NK-92 (cell line): Measurements from ENCODE around the gene GDF7.

Experiments used
- DNase-seq: peaks from one replicate; lab custom pipeline; 2025; ENCODE audit not compliant: unreplicated experiment; lab: John Stamatoyannopoulos, UW

Gene GDF7

DNA sequence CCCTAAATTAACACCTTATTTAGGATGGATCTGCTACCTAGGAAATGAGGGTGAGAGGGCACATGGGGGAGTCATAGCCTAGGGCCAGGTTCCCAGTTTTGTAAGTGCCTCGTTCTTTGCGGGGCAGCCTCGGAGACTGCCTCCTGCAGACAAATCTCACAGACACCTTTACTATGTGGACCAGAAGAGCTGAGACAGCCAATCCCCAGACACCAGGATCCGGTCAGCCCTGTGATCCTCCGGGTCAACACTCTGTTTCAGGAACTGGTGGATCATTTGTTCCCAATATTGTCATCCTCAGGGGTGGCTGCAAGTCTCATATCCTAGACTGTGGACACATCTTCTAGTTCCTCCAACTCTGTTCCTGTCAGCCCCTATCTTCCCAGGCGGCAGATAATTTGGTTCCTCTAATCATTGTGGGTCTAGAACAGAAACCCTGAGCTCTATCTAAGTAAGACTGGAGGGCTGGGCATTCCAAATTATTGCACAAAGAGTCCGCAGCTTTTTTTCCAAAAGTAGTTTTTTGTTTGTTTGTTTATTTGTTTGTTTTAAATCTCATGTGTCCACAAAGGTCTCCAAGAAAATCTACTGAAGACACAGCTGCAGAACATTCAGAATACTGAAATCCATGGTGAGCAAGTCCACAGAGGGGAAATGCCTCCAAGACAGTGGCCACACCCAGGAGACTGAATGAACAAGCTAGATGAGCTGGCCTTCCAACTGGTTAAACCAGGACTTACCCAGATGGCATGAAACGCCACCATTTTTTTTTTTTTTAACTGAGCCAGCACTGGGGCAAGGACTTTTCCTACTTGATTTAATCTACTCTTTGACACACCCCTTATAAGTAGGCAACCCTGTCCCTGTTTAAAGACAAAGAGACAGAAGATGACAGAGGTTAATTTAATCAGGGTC lies 6.2 kb upstream of the GDF7 start:
- no peak for DNase-seq

- no peak for DNase-seq
Measured at GRCh38 chr2:20661421-20662307, 5.3 kb upstream of the GDF7 start.

DNA sequence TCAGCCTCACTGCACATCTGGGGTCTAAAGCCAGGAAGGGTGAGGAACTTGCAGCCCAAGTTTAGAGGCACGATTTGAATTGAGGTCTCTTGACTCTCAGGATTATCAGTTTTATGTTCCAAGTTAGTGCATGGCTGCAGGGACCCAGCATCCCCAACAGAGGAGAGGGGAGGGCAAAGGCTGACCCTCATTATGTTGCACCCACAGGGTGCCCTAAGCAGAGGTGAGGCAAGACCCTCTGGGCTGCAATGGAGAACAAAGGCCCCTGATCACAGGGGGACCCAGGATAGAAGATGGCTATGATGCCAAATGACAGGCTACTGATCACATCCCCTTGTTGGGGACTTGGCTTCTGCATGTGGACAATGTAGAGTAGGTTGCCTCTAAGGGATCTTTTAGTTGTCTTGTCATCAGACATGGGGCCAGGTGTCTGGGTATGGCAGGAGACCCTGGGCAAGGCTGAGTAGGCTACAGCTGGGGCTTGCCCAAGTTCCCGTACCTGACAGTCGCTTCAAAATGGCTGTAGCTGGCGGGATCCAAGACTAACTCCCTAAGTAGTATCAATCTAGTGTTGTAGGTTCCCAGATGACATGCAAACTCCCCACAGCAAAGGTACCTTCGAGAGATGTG lies 4.5 kb upstream of the GDF7 start:
- no peak for DNase-seq

- DNase-seq: no peak
Measured at GRCh38 chr2:20663196-20664070, 3.5 kb upstream of the GDF7 start.

DNA sequence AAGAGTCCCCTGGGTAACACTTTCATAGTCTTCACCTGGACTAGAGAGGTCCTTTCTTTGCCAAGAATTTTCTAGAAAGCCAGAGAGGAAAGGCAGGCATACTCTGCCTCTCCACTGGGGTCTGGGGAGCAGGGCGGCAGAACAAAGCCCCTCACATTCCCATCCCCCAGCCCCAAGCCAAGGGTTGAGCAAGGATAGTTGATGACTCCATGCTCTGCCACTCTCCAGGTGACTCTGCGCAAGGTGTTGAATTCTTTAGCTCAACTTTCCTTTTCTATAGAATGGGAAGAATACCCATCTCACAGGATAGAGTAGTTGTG lies 2.9 kb upstream of the GDF7 start:
- no peak for DNase-seq

- DNase-seq: no peak
Measured at GRCh38 chr2:20664431-20665242, 2.3 kb upstream of the GDF7 start.

- no peak for DNase-seq
Measured at GRCh38 chr2:20665243-20666004, 1.5 kb upstream of the GDF7 start.

- no peak for DNase-seq
Measured at GRCh38 chr2:20666005-20666303, 990 bp upstream of the GDF7 start.

- no peak for DNase-seq
Measured at GRCh38 chr2:20667151-20667530, 197 bp downstream of the GDF7 start.

- DNase-seq: no peak
Measured at GRCh38 chr2:20667531-20668401, 822 bp downstream of the GDF7 start.

DNA sequence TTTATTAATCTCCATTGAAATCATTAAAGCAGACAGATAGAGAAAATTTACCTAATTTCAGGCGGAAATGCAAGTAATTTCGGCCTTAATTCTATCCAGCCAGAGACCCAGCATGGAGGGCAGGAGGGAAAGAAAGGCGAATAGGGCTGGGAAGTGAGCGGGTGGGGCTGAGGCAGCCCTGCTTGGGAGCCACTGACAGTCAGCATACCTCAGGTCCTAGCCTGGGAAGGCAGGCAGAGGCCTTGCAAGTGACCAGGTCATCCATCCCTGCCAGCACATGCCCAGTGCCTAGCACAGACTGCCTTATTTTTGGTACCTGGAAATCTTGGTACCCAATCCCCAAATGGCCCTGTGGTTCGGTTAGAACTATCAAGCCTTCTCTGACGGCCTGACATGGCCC lies 1.5 kb downstream of the GDF7 start:
- no peak for DNase-seq

- DNase-seq: no peak
Measured at GRCh38 chr2:20668871-20669475, 2.0 kb downstream of the GDF7 start.

GRCh38 chr2:20669562-20670314 lies 2.8 kb downstream of the GDF7 start:
- no peak for DNase-seq

DNA sequence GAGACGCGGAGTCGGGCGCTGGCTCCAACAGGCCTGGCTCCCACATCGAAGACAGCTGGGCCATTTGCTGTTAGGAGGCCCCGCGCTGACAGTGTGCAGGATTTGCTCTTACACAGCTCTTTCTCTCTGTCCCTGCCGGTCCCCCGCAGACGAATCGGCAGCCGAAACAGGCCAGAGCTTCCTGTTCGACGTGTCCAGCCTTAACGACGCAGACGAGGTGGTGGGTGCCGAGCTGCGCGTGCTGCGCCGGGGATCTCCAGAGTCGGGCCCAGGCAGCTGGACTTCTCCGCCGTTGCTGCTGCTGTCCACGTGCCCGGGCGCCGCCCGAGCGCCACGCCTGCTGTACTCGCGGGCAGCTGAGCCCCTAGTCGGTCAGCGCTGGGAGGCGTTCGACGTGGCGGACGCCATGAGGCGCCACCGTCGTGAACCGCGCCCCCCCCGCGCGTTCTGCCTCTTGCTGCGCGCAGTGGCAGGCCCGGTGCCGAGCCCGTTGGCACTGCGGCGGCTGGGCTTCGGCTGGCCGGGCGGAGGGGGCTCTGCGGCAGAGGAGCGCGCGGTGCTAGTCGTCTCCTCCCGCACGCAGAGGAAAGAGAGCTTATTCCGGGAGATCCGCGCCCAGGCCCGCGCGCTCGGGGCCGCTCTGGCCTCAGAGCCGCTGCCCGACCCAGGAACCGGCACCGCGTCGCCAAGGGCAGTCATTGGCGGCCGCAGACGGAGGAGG lies 3.5 kb downstream of the GDF7 start:
- DNase-seq: no peak

- no peak for DNase-seq
Measured at GRCh38 chr2:20671036-20671735, 4.2 kb downstream of the GDF7 start.

- DNase-seq: no peak
Measured at GRCh38 chr2:20671736-20672080, 4.8 kb downstream of the GDF7 start.
